Cortex of kidney (tissue), 1 donor: ENCODE measurements around the gene EMID1.

Experiments
- DNase-seq: peaks from one replicate; lab custom pipeline; 2025; lab: John Stamatoyannopoulos, UW

The EMID1 gene

DNA sequence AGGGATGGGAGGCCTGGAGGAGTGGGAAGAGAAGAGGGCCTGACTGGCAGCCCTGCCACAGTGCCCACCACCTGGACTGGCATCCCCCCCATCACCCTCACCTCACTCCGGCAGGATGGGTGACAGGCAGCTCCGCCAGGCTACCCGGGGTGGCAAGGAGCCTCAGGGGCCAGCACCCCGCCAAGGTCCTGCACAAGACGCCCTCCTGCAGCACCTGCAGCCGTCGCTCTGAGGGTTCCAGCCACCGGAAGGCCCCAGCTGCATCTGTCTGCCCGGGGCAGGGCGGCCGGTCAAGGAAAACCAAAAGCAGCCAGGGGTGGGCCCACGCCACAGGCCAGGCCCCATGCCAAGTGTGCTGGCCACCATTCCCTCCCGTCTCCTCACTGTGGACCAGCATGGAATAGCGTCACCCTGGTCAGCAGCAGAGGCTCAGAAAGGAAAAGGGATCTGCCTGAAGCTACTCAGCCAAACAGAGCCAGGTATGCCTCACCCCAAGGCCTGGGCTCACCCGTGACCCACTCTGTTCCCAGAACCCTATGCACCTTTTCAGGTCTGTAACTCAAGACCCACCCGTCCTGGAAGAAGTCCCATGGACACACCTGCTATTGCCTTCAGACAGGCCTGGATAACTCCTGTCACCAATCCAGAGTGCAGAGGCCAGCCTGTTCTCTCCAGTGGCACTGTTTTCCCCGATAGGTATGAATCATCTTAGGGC lies 55.1 kb downstream of the EMID1 start:
- no peak for DNase-seq

DNA sequence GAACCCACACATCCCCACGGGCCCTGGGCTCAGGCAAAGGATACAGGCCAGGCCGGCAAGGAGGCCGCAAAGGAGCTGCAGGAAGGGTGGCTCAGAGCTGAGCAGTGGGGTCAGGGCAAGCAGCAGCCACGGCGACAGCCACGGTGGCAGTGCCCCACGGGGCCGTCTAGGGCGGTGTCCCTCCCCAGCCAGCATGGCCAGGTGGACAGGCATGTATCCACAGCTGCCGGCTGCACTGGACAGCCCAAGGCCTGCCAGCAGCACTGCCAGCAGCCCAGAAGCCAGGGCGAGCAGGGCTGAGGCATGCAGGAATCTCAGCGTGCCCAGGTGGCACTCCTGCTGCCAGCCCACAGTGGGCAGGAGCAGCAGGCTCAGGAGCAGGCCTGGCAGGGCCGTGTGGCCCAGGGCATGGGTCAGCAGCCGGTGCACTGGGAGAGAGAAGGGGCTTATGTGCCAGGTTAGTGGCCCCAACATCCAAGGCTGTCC lies 58.1 kb downstream of the EMID1 start:
- no peak for DNase-seq

DNA sequence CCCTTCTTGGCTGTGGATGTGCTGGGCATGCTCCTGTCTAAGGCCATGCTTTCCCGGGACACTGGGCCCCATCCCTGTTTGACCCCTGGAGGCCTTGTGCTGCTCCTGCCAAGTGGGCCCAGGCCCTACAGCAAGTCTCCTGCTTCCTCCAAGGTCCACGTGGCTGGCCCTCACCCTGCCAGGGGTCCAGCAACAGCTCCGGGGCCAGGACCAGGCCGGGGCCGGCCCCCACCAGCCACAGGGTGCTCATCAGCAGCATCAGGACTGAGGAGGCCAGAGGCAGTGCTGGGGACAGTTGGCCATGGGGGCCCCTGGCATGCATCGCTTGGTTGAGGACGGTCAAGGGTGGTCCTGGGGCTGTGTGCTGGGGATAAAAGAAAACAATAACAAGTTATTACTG lies 59.6 kb downstream of the EMID1 start:
- no peak for DNase-seq

DNA sequence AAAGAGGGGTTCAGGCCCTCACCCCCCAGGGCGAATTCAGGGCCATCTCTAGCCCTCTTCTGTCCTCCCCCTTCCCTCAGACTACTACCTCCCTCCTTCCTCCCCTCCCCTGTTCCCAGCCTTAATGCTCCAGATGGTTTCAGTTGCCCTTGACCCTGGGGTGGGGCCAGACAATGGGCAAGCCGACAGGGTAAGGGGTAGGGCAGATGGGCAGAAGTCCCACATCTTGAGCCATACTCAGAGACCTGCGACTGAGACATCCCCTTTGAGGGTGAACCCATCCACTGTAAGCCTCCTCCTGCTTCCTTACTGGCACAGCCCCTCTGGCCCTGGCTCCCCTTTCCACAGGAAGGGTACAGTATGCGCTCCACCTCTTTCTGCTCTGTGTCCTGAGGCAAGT lies 60.2 kb downstream of the EMID1 start:
- DNase-seq: no peak

DNA sequence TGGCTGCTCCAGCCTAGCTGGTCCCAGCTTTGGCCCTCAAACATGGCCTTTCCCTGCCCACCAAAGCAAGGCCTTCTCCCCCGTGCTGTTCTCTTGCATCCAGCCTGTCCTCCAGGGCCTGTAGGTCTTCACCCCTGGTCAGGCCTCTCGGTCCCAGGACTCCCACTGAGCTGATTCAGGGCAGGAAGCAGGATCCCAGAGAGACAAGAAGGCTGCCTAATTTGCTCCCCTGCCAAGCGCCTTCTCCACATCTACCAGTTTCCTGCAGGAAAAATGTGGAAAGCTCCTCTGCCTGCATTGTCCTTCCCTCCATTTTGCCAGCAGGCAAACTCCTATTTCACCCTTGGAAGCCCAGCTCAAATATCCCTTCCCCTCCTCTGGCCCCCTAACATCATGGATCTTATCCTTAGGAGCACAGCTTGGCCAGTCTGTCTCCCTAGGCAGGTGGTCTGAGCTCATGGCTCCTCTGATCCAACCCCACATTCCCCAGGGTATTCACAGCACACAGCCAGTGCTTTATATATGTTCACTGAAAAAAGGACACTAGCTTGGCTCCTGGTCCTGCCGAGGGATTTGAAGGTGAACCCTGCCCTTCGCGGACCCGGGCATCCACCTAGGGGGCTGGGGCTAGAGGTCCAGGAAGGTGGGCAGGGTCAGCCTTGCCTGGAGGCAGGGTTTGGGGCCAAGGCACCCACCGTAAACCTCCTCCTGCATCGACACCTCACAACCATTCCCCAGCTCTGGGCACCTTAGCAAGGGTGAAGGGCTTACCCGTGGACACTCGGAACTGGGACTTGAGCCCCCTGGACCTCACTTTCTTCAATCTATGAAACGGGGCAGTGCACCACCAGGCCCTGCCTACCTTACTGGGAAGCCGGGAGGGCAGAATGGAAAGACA lies 61.1 kb downstream of the EMID1 start:
- no peak for DNase-seq

DNA sequence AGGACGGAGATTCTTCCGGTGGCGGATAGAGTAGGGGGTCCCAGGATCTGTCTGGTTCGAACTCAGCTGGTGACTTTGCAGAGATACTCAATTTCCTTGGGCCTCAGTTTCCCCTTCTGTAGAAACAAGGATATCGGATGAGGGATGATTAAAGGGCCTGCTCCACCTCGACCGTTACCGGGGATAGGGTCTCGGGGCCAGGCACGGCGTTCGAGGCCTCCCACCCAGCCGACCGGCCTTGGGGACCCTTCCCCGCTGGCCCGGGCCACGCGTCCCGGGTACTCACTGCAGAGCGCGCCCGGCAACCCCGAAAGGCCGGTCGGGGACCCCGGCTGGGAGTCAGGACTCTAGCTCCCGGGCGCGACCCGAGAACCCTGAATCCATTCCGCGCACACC lies 61.8 kb downstream of the EMID1 start:
- no peak for DNase-seq

DNA sequence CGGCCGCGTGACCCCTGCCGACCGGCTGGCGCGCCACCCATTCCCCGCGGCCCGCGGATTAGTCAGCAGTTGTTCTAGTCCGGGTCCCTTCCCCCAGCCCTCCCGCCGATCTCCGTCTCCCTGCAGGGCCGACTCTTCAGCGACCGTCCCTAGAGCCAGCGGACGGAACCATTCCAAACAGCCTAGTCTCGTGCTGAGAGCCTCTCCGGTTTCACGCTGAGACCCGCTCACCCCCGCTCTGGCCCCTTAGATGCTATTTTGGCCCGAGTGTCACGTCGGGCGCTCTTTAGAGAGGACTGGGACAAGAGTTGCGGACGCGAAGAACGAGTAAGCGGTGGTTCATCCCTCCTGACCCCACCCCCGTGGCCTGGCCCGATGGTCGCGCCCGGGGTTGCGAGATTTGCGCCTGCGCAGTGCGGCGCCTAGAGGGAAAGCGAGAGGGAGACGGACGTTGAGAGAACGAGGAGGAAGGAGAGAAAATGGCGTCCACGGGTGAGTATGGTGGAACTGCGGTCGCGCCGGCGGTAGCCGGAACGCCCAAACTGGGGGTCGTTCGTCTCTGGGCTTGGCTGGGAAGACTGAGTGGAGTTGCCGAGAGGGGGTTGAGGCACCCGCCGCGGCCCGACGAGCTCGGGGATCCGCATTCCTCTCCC lies 62.3 kb downstream of the EMID1 start, which contains the start of the genes EWSR1 and RHBDD3:
Gene EWSR1, plus strand, starts transcription at position 411 of the 653 bp plus-strand sequence. Its CDS starts 69 bp downstream, at position 480.
Gene RHBDD3, minus strand, starts transcription at position 124 of the 653 bp plus-strand sequence. CDS start 2,355 bp downstream, outside the sequence.
- peak; percentile 88 for DNase-seq

DNA sequence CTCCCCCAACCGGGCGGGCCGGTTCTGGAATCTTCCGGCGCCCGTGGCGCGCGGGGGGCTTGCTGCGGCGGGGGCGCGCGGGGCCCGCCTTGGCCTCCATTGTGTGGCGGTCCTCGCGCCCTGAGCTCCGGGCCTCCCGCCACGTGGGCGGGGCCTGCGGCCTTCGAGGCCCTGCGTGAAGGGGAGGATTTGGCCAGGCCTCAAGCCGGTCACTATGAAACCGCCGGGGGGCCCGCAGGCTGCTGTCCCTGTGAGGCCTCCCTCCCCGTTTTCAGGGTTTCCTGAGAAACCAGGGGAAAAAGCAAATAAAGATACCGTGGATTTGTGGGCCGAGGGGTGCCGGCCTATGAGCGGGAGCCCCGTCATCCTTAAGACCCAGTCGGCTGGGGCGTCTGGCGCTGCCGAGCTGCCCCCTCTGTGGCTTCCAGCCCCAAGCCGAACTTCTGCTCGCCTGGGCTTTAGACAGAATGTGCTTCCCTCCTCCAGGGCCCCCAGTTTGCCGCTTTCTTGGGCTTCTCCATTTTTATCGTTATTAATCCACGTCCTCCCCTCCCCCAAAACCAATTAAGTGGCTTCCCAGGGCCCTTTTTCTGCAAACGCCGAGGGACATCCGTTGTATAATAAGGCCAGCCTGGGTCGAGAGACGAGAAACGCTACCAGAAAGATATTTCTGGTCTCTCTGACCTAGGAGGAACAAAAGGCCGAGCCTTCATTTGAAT lies 63.0 kb downstream of the EMID1 start:
- no peak for DNase-seq

DNA sequence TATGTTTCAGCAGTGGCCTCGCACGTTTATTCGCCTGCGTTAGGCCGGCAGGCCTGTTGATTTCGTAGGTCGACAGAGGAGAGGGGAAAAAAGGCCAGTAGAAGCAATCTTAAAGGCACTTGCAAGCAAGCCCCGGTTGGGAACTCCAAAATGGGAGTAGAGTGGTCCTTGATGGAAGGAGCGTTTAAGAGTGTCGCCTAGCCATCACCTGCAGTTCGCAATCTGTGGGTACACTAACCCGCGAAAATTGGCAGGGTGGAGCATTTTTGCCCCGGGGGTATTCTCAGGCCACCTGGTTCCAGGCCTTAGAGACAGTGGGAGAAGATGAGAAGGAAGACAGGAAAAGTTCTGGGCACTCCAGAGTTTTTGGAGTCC lies 63.5 kb downstream of the EMID1 start:
- DNase-seq: no peak

DNA sequence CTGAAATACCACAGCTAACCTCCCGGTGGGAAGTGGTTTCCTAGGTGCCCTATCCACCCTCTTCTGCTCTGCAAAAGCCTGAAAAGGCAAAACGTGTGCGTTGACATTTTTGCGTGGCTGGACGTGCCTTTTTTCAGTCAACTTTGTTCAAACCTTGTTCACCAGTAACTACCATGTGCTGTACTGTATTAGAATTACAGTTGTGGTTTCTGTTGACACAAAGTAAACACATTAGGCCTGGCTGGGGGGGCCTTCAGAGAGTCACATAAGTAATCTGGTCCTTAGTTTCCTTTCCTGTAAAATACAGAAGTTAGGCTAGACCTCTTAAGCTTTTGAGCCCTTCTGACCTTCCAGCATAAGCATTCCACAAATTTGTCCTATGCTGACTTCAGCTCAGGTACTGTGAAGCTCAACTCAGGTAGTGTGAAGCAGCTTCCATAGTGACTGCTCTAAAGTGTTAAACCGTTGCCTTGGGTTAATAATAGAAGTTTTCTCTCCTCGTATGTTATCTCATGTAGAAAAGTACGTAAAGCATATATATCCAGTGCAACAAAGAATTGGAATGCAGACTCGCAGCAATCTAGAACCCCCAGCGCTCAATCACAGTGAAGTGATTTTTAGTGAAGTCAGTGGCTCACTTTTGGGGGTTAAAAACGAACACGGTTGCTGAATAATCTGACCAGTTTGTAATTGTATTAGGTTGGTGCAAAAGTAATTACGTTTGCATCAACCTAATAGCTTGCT lies 64.2 kb downstream of the EMID1 start:
- no peak for DNase-seq

DNA sequence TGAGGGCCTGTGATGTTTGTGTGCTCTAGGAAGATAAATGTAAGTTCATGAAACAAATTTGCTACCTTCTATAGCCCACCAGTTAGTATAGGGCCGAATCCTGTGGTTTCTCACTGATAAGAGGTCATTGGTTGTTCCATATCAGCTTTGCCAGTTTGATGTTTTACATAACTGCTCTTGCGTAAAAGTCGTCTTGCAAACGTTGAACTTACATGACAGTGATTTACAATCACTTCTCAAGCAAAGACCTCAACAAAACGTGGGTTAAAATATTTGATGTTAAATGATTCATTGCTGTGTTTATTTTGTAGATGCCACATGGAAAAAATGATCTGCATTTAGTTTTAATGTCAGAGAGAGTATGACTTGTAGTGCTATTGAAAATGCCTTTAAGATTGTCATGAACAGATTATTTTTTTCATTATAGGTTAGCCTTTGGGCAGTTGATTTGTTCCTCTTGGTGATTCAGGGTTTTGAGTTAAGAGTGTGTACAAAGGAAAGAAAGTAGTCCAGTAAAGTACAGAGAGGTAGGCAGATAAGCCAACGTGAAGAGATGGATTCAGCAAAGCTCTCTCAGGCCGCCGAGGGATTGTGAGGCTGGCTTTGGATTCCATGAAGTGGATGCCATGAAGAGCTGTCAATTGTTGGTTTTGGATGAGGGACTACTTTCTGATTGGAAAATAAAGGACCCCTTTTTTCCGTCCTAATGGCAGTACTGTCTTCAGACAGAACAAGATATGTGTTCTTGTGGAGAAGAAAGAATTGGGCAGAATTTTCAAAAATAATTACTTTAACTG lies 65.0 kb downstream of the EMID1 start:
- DNase-seq: no peak

DNA sequence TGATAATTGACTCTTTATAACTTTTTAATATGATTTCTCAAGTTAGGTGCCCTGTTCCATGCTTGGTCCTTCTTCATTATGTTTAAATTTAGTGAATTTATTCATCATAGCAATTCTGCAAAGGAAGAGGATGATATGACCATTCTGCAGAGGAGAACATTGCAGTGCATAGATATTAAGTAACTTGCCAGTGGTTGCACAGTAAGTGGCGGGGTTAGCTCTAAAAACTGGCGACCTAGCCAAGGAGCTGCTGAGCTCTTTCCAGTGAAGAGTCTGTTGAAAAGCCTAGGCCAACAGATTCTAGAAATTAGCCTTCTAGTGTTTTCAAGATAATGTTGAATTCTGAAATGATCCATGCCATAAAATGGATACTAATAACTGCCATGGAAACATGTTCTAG lies 66.9 kb downstream of the EMID1 start:
- no peak for DNase-seq

DNA sequence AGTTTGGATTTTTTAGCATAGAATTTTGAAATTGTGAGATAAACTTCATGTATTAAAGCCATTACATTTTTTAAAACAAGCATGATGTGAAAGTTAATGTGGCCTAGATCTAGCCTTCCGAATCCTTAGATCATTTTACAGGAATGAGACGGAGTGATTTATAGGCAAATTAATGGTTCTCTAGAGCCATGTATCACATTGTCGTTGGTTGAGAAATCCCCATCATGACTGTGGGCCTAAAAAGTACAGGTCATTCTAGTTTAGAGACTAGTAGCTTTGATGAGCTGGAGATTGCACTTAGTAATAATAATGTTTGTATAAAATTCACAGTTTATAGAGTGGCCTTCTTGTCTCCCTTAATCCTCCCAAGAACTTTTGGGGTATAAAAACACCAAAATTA lies 69.5 kb downstream of the EMID1 start:
- no peak for DNase-seq

DNA sequence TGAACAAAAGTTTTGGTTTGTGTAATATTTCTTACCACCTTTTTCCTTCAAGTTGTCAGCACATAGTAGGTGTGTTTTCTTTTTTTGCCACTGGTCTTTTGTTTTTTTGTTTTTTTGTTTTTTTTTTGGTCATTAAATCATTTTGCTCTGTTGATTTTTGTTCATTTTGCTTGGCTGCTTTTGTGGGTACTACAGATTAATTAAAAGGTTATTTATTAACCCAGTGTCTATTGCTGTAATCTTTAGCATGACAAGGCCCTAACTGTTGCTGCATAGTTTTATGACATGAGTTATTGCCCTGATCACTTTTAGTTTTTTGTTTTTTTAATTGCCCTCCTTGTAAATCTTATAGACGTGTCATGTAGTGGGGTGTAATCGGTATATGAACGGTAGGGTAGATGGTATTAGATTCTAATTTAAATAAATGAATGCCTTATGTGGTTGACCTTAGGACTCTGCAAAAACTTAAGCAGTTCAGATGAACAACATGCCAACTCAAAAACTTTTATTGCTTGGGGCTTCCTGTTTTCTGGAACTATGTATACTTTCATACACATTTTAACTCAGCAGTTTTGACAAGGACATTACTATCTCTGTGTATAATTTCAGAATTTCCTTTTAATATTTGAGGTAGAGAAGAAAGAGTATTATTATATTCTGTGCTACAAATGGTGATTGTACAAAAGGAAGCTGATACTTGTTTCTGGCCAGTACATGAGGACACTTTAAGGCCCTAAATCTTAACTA lies 70.3 kb downstream of the EMID1 start:
- DNase-seq: no peak

DNA sequence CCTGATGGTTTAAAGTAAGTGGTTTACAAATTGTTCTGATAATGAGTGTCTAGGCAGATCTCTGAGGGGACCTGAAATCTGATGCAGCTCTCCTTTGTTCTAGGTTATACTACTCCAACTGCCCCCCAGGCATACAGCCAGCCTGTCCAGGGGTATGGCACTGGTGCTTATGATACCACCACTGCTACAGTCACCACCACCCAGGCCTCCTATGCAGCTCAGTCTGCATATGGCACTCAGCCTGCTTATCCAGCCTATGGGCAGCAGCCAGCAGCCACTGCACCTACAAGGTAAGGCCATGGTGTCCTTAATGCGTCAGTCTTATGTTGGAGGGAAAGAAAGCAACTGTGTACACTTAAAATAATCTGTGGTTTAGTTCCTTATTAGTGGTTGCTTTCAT lies 72.2 kb downstream of the EMID1 start:
- no peak for DNase-seq

DNA sequence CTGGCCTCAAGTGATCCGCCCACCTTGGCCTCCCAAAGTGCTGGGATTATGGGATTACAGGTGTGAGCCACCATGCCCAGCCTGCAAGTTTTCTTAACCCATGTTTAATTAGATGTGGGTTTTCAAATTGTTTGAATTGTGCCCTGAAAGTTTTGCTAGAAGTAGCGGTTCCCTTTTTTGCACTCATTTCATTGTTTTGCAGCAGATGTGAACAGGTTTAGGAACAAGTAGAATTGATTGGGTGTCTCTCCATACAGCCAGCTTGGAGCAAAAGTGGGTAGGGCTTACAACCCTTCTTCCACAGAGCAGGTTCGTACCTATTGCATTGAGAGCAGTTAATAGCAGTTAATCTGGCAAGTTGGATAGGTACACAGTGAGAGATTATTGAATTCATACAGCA lies 78.5 kb downstream of the EMID1 start:
- no peak for DNase-seq

DNA sequence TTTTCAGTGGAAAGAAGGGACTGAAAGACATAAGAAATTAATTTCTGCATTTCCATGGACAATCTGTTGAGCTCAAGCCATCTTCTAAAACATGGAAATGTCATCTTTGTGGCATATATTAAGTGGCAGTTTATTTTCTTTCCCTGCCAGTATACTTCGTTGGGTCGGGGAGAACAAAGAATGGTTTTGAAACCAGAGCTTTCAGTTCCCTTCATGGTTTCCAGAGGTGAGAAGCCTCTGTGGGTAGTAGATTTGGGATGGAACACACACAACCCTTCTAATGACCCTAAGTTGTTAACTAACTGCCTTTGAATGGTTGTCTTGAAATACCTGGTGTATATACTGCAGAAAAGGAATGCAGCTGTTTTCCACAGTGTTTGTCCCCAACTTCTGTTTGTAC lies 83.1 kb downstream of the EMID1 start:
- DNase-seq: no peak

DNA sequence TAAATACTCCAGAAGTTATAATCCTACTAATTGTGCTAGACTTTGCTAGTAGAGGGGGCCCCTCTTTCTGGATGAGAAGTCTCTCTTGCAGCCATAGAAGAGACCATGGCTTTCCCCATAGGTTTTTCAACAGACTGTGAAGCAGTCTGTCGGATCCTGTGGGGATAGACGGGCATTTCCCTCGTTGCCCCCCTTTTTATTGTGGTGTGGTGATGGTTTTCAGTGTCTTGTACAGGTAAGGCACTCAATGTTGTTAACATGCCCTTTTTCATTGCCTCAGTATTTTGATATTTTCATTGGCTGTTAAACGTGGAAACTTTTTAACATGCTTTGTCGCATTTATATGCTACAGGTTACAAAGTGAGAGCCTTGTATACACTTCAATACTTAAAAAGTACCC lies 84.4 kb downstream of the EMID1 start:
- no peak for DNase-seq

DNA sequence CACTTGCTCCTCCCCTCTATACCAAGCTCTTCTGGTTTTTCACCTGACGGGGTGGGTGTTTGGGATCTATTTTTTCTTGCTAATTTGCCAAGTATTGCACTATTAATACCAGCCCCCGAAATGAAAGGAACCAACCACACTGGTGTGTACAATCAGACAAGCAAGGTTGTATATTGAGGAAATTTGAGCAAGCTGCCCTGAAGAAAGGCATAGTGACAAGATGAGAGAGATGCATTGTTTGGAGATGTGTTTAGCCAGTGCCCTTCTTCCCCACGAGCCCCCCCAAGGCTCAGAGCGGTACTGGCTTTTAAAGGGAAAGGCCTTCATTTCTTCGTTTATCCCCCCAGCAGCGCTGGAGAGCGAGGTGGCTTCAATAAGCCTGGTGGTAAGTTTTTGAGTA lies 85.5 kb downstream of the EMID1 start:
- no peak for DNase-seq

DNA sequence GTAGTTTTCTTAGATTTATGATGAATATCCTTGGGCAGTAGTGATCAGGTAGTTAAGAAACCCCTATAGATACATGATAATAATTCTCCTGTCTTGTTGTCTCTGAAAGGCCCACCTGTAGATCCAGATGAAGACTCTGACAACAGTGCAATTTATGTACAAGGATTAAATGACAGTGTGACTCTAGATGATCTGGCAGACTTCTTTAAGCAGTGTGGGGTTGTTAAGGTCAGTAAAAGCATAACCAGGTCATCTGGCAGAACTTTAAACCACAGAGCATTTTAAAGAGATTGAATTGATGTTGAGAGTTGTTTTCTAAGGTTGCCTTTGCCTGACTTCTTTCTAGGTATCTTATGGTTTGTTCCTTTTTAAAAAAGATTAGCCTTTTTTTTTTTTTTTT lies 86.7 kb downstream of the EMID1 start:
- DNase-seq: no peak
